Activated T-cell treated with anti-CD3 and anti-CD28 coated beads, Interleukin-2, amount 50 U/mL, for 24 hours (primary cell): Measurements from ENCODE around the gene BCL7B.
"Not testable (repeated sequence)": the region's sequence is repeated elsewhere in the genome, so short reads cannot be mapped to it uniquely, and the experiment has no call there.

ENCODE experiments used
- DNase-seq: peaks from one replicate; pipeline ENCODE4 v3.0.0-alpha.2; 2020
- H3K27ac Mint-ChIP-seq: 2 replicates; pipeline ENCODE4 v1.8.0; 2020; ENCODE audit warnings: mild to moderate bottlenecking, mixed read lengths
- H3K27me3 Mint-ChIP-seq: 2 replicates; pipeline ENCODE4 v1.8.0; 2020; ENCODE audit warnings: mixed read lengths
- H3K36me3 Mint-ChIP-seq: 2 replicates; pipeline ENCODE4 v1.8.0; 2020; ENCODE audit warnings: low read depth, mixed read lengths
- H3K4me1 Mint-ChIP-seq: 2 replicates; pipeline ENCODE4 v1.8.0; 2020; ENCODE audit warnings: low read depth, mixed read lengths
- H3K4me3 Mint-ChIP-seq: 2 replicates; pipeline ENCODE4 v1.8.0; 2020; ENCODE audit warnings: mild to moderate bottlenecking, moderate library complexity, mixed read lengths
- H3K9me3 Mint-ChIP-seq: 2 replicates; pipeline ENCODE4 v1.8.0; 2020; ENCODE audit warnings: mixed read lengths

BCL7B gene

GRCh38 chr7:73509463-73509862 is 48.0 kb downstream of the BCL7B start:
- H3K4me3 Mint-ChIP-seq: no peak overlapping the region
- H3K36me3 Mint-ChIP-seq: peaks cover 94% of the 10 kb centered on the region
- H3K27ac Mint-ChIP-seq: no peak overlapping the region
- no peaks in the 10 kb centered on the region for H3K9me3 Mint-ChIP-seq
- peaks cover 20% of the 10 kb centered on the region for H3K4me1 Mint-ChIP-seq
- no peaks in the 10 kb centered on the region for H3K27me3 Mint-ChIP-seq
- DNase-seq: no peak

DNA sequence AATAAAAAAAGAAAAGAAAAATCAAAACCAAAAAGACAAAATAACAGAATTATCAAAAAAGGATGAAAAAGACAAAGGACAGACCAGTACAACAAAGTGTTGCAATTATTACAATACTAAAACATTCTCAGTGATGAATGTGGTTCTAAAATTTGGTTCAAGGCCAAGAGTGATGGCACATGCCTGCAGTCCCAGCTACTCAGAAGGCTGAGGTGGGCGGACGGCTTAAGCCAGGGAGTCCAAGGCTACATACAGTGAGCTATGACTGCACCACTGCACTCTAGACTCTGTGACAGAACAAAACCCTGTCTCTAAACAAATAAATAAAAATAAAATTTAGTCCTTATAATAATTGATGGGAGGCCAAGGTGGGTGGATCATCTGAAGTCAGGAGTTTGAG is 49.9 kb downstream of the BCL7B start:
- Mint-ChIP-seq H3K27ac (no peak overlapping the region), H3K4me1 (peaks cover 8% of the 10 kb centered on the region), H3K9me3 (no peaks in the 10 kb centered on the region), H3K27me3 (no peaks in the 10 kb centered on the region), H3K36me3 (peaks cover 96% of the 10 kb centered on the region), H3K4me3 (no peak overlapping the region)
- no peak for DNase-seq

GRCh38 chr7:73504920-73505319 is 52.6 kb downstream of the BCL7B start:
- Mint-ChIP-seq H3K27ac (no peak overlapping the region), H3K4me1 (peaks cover 2% of the 10 kb centered on the region), H3K4me3 (no peak overlapping the region), H3K36me3 (peaks cover 95% of the 10 kb centered on the region), H3K27me3 (no peaks in the 10 kb centered on the region), H3K9me3 (no peaks in the 10 kb centered on the region)
- DNase-seq: no peak

GRCh38 chr7:73504017-73504416 is 53.5 kb downstream of the BCL7B start:
- Mint-ChIP-seq H3K4me3 (no peak overlapping the region), H3K9me3 (no peaks in the 10 kb centered on the region)

DNA sequence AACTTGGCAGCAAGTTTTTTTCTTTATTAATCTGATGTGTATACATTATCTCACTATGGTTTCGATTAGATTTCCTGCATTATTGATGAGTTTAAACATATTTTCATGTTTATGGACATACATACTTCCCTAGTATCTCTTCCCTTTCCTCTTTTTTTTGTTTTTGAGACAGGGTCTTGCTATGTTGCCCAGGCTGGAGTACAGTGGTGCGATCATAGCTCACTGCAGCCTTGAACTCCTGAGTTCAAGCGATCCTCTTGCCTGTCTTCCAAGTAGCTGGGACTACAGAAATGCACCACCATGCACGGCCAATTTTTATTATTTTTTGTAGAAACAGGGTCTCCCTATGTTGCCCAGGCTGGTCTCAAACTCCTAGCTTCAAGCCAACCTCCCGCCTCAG is 54.3 kb downstream of the BCL7B start:
- Mint-ChIP-seq H3K27ac (no peak overlapping the region), H3K9me3 (no peaks in the 10 kb centered on the region), H3K4me3 (no peak overlapping the region), H3K27me3 (no peaks in the 10 kb centered on the region), H3K4me1 (peaks cover under 1% of the 10 kb centered on the region), H3K36me3 (peaks cover 93% of the 10 kb centered on the region)
- DNase-seq: no peak

More at GRCh38 chr7:73504017-73504416, 53.5 kb downstream of the BCL7B start:
- DNase-seq: no peak
- Mint-ChIP-seq H3K27ac (peak overlapping the region; percentile 22), H3K27me3 (no peaks in the 10 kb centered on the region), H3K4me1 (peaks cover 2% of the 10 kb centered on the region), H3K36me3 (peaks cover 94% of the 10 kb centered on the region)

DNA sequence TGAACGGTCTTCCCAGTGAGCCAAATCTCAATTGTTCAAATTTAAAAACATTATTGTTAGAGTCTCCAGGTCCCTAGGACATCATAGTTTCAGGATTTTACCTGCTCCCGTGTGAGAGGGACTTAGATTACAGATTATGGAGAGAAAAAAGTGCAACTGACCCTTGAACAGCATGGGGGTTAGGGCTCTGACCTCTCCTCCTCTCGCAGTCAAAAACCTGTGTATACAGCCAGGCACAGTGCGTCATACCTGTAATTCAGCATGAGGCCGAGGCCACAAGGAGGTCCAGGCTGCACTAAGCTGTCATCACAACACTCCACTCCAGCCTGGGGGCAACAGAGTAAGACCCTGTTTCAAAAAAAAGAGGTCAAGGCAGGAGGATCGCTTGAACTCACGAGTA is 60.9 kb downstream of the BCL7B start:
- H3K27ac Mint-ChIP-seq: peak overlapping the region; percentile 40

DNA sequence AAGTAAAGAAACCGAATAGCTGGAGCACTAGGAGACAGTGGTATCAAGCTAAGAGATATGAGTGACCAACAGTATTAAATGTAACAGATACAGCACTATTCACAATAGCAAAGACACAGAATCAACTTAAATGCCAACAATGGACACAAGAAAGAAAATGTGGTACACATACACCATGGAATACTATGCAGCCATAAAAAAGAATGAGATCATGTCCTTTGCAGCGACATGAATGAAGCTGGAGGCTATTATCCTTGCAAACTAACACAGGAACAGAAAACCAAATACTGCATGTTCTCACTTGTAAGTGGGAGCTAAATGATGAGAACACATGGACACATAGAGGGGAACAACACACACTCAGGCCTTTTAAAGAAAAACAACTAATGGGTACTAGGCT is 62.0 kb downstream of the BCL7B start:
- H3K27ac Mint-ChIP-seq: not testable (repeated sequence)
- peaks cover 93% of the 10 kb centered on the region for H3K36me3 Mint-ChIP-seq

More for the DNA sequence above, 60.9 kb downstream of the BCL7B start:
- Mint-ChIP-seq H3K4me3 (no peak overlapping the region), H3K4me1 (peaks cover 4% of the 10 kb centered on the region), H3K27me3 (no peaks in the 10 kb centered on the region), H3K36me3 (peaks cover 95% of the 10 kb centered on the region), H3K9me3 (no peaks in the 10 kb centered on the region)
- DNase-seq: no peak

DNA sequence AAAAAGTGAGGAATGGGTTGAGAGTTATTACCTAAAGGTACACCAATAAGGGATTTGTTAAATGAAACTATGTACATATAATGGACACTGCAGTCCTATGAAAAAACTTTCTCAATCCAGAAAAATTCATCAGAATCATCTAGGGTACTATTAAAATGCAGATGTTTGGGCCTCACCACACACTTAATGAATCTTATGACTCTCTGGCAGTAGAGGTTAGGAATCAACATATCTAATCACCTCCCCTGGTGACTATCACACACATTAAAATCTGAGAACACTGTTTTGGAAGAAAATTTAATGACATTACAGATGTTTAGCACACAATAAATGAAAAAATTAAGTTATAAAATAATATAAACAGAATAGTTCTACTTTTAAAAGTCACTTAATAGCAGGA is 67.5 kb downstream of the BCL7B start:
- H3K4me3 Mint-ChIP-seq: no peak overlapping the region
- no peaks in the 10 kb centered on the region for H3K9me3 Mint-ChIP-seq
- DNase-seq: no peak
- no peak overlapping the region for H3K27ac Mint-ChIP-seq
- H3K27me3 Mint-ChIP-seq: no peaks in the 10 kb centered on the region
- peaks cover 93% of the 10 kb centered on the region for H3K36me3 Mint-ChIP-seq
- peaks cover 16% of the 10 kb centered on the region for H3K4me1 Mint-ChIP-seq

More for the DNA sequence above, 62.0 kb downstream of the BCL7B start:
- H3K4me3 Mint-ChIP-seq, H3K9me3 Mint-ChIP-seq, DNase-seq, H3K4me1 Mint-ChIP-seq, H3K27me3 Mint-ChIP-seq: not testable (repeated sequence)

DNA sequence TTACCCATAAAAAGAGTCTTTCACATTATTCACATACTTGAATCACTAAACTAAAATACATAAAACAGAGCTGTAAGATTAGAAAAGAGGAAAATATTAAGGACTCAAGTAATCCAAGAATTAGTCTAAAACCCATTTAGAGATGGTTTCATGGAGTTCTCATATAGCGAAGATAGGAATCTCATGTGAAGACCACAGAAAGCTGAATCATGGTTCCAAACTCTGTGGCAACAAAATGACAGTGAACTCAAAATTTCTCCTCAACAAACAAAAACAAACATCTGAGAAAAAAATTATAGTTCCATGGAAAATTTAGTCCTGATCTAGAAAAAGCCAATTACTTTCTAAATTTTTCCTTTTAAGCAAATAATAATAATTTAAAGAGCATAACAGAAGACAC is 70.0 kb downstream of the BCL7B start:
- H3K4me3 Mint-ChIP-seq: no peak overlapping the region
- no peak for DNase-seq
- peaks cover 92% of the 10 kb centered on the region for H3K36me3 Mint-ChIP-seq
- peak overlapping the region; percentile 44 for H3K27ac Mint-ChIP-seq
- H3K9me3 Mint-ChIP-seq: no peaks in the 10 kb centered on the region
- H3K27me3 Mint-ChIP-seq: no peaks in the 10 kb centered on the region
- peaks cover 19% of the 10 kb centered on the region for H3K4me1 Mint-ChIP-seq
